ENCODE measurements around the gene RBFOX1. TPM values are rescaled to one million over a fixed set of nuclear protein-coding genes. Genes with fewer than 3 reads are reported as not detected.
A peak's percentile ranks its signal among the peaks of the same experiment; 100 is the strongest.

RBFOX1 gene
- total RNA-seq, 1 donor from 2014 or later, result 4.8 TPM

DNA sequence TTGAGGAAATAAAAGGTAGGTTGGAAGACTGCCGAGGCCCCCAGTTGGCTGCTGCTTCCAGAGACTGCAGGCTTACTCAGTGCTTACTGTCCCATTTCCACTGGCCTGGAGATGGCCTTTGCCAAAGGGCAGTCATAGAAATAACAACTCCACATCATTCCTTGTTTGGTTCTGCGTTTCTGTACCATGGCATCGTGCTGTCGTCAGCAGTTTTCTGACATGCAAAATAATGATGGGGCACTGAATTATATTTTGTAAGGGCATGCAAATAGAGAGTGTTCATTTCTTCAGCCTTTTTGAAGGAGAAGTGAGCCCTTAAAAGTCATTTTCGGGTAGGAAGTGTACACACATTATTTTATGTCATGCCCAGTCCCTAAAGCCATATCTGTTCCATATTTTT lies 88.9 kb downstream of the RBFOX1 start:
- no peak for DNase-seq

DNA sequence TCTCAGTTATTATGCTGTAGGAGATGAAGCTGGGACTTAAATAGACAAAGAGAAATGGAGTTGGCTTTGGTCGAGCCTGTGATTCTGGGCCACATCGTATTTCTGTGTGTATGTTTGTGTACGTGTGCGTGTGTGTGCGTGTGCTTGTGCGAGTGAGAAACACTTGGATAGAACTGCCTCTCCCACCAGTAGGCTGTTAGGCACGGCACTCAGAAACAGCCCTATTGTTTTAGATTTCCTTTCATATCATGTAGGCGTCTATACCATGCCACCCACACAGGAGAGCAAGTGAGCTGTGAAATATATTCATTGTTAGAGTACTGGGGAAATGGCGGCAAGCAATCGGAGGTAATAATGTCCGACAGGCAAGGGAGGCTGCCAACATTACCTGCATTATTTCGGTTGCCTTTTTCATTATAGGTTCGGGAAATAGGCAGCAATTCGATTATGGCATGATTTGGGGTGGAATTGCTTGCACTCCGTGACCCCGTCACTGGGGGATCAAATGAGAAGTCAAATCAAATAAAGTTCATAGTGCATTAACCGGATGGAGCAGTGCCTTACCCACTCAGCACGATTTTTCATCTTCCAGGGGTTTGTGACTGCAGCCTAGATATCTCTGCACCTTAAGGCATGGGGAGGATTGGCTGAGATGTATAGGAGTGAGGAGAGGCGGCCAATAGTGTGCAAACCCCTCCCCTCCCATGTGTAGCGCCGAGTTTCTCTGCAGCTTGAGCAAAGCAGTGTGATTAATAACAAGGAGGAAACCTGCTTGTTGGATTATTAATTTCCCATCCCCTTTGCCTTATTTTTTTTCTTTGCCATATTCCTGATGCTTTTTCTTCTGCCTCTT lies 89.6 kb downstream of the RBFOX1 start:
- DNase-seq, result no peak

DNA sequence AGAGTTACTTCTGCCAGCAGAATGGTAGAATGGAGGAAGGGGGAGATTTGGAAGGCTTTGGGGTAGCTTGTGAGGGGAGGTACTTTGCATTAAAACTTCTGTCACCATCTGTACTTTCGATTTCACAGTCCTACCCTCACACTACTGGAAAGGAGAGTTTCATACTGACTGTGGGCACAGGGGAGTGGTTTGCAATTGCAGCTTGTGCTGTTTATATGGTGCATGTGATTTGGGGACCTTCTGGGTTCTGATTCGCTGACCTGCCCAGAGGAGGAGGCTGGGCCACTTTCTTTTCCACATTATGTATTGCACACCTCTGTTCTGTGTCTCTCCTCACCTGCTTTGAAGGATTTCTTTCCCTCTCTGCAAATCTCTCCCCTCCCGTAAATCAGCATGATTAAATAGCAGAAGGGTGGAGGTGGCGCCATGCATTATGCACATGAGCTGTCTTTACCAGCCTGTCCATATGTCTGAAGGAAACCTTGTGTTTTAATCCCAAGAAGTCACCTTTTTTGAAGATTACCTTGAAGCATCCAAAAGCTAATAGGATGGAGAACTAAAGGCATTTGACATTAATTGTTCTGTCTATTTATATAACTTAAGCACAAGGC lies 90.9 kb downstream of the RBFOX1 start:
- DNase-seq, result no peak

DNA sequence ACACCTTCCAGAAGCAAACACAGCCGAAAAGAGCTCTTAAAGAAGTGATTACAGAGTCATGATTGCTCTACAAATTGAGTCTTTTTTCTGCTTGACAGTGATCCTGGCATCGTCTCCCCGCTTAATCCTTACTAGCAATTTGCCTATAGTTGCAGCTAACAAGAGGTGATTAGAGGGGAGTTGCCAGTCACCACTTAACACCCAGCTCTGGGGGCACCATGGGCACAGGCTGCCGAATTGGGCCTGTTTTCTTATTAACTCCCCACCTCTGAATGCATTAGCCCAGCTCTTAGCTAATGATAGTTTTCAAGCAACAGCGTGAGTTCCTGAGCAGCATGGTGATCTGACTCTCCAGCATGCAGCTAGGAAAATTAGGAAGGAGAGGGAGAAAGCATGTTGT lies 93.5 kb downstream of the RBFOX1 start:
- DNase-seq, result no peak

DNA sequence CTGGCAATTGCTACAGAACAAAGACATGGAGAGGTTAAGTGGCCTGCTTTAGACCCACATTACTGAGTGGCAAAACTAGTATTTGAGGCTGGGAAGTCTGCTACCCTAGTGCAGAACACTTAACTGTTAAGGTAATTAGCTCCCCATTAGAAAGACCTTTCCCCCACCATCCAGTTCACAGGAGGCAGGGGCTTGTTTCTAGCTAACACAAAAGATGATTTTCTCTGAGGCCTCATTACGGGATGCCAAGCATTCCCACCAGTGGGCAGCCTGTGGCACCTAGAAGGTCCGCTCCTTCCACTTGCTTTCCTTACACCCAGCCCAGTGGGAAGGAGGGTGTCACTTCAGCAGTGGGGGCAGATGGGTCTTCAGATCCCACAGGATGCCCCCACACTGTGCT lies 99.1 kb downstream of the RBFOX1 start:
- DNase-seq, result no peak

DNA sequence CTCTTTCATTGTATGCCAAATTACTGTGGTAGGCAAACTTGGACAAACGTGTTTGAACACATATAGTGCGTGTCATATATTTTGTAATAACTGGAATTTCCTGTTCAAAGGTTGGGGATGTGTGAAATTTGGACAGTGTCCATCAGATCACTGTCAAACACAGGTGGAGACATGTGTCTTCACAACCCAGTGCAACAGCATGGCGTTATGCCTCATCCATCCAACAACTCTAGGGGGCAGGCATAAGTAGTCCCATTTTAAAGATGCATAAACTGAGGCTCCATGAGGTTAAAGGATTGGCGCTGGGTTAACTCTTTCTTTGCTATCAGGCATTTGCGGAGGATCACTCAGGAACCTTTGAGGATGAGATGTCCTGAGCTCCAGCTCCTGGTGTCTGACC lies 103.7 kb downstream of the RBFOX1 start:
- DNase-seq, result peak; percentile 3

DNA sequence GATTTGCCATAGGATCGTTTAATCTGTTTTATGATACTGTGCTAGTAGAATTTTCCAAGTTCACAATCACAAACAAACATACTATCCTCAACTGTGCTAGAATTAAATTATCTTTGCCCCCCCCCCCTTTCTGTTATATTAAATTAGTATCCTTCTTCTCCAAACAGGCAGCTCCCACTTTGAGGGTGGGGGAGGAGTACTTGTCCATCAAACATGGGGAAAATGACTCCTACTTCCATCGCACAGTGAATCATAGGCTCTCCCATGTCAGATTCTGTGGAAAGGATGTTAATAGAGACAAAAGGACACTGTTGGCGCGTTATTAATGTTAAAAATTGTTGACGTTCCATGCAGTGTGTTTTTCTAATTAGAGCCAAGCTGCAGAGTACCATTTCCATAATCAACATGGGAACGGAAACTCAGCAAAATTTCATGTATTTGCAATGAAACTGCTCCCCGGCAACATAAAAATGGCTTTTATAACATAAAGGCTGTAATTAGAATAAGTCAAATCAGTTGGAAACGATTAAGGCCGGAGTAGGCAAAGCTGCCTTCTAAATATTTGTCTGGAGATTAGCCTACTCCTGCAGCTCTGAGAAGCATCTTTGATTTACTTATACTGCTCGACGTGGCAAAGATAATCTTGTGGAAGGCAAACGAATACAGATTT lies 104.6 kb downstream of the RBFOX1 start:
- DNase-seq, result no peak

DNA sequence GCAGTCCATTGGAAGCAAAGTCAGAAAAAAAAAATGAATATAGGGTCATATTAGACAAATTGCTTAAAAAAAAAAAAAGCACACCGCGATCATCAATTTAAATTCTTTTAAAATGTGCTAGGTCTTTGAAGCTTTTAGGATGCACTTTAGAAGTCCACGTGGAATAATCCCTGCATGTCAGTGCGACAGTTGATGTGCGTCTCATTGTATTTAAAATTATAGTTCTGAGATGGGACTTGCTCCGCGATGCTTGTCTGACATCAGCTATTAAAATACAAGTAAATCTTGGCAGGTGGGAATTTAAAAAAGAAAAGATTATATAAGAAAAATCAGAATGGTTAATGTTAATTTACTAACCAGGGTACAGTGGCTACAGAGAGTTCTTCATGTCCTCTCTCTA lies 105.2 kb downstream of the RBFOX1 start:
- DNase-seq, result no peak

DNA sequence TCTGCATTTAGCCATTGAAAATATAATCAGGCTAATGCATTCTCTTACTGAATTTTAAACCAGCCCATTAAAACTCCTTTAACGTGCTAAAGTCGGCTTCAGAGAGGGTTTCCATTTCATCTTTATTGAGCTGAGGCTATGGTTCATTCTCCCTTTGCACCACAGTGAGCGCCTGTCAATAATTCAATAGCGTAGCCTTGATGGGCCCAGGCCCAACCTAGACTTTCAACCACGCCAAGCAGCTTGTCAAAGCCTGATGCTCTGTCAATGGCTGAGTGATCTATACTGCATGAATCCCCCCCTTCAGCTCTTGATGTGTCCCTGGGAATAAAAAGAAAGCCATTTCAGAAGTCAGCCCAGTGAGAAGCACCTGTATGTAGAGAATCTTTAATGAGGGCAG lies 106.0 kb downstream of the RBFOX1 start:
- no peak for DNase-seq

DNA sequence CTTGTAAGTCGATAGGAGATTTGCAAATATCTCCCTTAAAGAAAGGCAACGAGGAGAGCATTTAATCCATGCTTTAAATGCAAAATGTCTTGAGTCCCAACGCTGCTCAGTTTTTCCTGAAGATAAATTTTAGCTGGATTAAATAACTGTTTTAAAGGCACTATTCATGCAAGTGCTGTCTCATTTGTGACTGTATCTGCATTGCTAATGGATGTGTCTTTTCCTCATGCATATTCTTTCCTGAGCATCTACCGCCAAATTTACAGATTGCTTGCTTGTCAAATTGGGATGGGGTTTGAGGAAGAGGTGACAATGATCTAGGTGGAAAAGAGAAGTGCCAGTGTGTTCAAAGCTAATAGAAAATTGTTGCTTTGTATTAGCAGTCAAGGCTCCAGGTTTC lies 106.9 kb downstream of the RBFOX1 start:
- no peak for DNase-seq

DNA sequence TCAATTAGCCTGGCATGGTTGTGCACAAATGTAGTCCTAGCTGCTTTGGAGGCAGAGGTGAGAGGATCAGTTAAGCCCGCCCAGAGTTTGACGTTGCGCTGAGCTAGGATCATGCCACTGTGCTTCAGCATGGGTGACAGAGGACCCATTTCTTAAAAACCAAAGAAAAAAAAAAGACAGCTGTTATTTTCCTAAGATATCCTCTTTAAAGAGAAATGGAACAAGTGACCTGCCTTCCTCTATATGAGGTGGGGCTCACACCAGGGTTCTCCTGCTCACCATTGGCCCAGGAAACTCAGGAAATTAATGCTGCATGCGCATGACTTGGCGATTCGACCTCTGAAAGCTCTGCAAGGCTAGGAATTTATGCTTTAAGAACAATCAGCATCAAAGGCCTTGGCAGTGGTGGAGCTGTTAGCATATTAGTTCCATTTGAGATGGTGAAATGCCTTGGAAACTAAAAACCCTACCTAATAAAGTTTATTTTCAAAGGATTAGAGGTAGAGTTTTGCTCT lies 108.3 kb downstream of the RBFOX1 start:
- DNase-seq, result no peak

DNA sequence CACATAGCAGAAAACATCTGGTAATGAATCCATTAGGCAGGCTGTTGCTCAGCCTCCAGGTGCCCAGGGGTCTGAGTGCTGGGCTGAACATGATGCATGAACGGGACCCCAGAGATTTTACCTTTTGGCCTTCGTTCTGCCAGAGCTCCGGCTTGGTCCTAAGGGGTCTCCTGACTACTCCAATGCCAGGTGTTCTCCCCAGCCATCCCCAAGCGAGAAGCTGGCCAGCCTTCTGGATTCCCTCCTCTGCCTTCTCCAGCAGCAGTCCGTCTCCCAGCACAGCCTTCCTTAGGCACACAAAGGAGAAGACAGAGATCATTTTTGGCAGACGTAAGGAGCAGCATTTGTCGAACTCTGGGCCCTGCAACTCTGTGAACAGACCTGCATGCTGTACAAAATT lies 109.4 kb downstream of the RBFOX1 start:
- DNase-seq, result no peak

DNA sequence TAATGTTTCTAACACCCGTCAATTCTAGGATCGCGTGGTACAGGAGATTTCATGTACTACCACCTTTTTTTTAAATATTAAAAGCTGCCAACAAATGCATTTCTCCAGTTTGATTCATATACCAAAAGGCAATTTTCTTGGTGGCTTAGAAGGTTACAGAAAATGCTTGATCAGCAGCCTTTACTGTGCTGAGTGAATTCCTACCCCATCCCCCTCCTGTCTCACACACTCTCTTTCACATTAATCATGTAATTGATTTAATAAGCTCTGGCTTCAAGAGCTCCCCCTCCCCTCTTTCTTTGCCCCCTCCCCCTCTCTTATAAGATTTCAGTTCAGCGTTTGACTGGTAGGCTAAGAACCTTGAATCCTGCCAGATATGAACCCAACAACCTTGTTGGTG lies 110.5 kb downstream of the RBFOX1 start:
- no peak for DNase-seq

DNA sequence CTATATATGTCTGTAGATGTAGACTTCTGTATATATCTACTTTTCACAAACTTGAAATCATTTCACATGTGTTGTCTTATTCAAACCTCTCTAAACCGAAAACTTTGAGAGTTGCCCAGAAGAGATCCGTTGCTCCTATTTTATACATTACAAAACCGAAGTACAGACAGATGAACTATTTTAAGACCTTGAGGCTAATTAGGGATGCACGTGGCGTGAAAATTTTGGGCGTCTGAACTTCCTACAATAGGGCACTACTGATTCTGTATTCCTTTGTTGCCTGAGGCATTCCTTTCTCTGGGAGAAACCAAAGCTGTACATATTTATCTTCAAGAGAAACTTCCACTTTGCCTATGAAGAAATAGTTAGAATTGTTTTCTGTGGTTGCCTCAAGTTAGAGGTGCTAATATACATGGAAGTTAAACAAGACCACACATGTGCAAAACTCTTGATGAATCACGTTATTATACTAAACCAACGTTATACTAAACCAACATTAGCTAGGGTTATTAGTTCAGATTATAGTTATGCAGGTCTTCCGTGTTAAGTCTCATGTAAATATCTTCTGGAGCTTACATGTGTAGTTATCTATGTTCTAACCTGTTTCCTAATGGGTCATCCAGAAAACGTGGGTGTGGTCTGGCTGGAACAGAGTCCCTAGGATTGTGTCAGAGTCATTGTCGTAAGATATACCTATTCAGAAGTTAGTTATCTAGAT lies 111.2 kb downstream of the RBFOX1 start:
- no peak for DNase-seq

DNA sequence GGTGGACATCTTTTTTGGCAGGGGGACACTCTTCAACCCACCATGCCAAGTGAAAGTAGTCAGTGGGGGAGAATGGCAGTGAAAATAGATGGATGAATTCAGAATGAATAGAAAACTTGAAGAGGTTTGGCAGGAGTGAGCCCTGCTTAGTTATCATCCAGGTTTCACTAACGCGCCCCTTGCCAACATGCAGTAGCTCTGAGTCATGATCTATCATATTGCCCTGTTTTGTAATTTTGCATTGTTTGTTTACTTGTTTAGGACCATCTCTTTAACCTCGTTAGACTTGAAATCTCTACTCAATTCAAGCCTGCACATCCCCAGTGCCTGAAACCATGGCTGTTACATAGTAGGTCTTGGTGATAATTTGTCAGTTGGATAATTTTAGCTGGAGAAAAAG lies 116.7 kb downstream of the RBFOX1 start:
- no peak for DNase-seq

DNA sequence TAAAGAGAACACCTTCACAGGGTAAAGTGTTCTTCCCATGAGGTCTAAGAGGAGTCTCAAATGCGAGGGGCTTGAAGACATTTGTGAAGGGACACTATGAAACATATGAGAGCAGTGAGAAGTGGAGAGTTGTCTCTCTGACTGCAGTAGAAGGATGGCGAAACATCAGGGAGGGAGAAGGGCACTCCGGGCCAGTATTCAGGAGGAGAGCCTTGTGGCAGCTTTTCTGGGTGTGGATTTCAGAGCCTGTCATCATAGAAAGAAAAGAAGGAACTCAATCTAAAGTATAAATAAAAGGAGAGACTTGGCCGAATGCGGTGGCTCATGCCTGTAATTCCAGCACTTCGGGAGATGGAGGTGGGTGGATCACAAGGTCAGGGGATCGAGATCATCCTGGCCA lies 117.2 kb downstream of the RBFOX1 start:
- DNase-seq, result no peak

DNA sequence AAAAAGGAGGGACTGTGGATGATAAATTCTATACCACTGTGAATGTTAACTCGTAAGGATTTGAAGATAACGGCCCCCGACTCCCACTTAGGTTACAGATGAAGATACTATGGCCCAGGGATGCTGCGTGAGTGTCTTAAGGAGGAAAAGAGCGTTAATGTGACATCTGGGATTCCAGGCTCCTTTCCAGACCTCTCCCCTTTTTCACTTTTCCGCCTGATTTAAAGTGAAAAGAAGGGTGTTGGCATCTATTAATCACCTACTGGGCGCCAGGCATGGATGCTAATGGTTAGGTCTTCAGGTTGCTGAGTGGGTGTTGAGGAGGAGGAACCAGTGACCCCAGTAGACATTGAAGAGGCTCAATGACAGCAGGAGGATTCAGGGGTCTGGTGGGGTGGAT lies 117.8 kb downstream of the RBFOX1 start:
- DNase-seq, result no peak

DNA sequence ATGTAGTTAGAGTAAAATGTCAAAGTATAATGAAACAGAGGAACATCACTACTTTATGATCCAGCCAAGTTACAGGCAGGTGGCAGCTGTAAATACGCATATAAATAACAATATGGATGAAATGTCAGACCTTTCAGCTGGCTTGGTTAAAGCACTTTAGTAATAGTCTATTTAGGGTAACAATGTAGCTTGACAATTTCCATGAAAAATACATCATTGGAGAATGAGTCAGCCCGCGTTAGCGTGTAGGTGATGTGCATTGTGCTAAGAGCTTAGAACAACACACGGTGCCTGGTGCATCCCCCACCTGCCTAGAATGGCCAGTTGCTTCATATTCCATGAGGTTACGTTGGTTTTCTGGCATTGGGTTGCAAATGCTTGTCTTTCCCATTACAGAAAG lies 119.4 kb downstream of the RBFOX1 start:
- DNase-seq, result no peak

DNA sequence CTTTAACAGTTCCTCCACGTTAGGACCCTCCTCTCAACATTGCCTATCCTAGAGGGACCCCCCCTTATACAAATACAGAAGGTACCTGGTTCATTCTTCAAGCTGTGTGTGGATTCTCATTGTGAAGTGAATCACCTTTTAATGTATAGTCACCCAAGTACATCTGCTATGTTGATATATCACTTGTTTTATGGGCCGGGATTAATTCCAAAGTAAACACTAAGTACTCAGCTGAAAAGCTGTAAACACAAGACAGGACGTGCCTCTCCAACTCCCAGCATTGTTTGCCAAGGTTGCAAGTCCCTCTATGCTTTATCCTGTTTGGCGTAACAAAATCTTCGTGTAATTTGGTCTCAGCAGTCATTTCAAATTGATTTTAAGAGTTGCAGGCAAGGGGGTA lies 123.6 kb downstream of the RBFOX1 start:
- DNase-seq, result no peak

DNA sequence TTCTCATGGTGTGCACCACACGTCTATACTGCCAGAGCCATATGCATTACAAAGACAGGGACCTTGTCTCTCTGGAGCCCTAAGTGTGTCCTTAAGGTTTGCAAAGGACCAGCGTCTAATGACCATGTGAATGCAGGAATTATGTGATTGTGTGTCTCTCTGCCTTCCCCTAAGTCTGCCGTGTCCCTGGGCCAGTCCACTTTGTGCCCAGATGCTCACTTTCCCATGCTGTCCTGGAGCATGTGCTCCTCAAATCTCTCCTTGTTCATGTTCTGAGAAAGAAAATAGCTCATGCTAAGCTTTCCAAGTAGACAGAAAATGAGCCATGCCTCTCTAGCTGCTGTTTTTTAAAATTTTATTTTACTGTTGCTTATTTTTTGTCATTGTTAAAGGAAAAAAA lies 125.5 kb downstream of the RBFOX1 start:
- no peak for DNase-seq

DNA sequence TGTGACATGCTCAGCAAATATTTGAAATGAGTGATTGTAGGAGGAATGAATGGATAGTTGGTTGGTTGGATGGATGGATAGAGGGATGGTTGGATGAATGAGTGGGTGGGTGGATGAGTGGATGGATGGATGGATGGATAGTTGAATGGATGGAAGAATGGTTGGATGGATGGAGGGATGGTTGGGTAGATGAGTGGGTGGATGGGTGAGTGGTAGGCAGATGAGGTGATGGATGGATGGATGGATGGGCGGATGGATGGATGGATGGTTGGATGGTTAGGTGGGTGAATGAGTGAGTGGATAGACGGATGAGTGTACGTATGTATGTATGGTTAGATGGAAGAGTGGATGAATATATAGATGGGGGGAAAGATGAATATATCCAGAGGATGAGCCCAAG lies 137.7 kb downstream of the RBFOX1 start:
- no peak for DNase-seq

DNA sequence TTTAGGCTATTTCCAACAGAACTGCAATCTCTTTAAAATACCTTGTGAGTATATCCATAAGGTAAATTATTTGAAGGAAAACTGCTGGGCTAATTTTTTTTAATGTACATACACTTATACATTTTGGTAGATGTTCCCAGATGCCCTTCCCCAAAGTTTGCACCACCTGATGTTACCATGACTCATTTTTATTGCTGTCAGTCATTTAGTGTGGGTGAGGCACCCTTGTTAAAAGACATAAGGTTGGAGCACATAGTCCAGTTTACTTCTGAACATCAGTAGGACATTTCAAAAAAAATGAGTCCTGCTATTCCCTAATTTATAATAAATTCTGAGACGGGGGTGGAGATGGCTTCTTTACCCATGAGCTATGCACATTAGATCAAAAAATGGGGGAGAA lies 138.6 kb downstream of the RBFOX1 start:
- DNase-seq, result no peak

DNA sequence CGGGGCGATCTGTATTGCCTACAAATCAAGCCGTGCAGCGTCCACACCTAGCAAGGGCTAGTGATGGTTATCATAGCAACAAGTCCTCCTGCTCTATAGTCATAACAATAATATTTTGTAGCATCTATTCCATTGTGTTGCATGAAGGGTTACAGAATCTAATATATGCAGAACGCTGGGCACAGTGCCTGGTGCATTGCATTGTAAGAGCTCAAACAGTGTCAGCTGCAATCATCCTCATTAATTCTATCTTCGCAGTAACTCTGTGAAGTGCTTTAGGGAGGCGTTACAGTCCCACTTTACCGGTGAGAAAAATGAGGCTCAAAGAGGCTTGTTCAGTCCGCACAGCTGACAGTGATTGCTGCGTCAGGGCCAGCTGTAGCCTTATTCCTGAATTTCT lies 149.4 kb downstream of the RBFOX1 start:
- DNase-seq, result no peak

All from skin of body (tissue), 2 donors.